Effector memory CD4-positive, alpha-beta T cell (primary cell): ENCODE results near the gene SCAMP5.
A peak's percentile ranks its signal among the peaks of the same experiment; 100 is the strongest.

Experiments
- DNase-seq, 3 donors: peaks; one replicate each; pipeline ENCODE4 v3.0.0-alpha.2; 2020
- H3K27ac ChIP-seq: 2 replicates; pipeline ENCODE4 v1.7.0; 2013; ENCODE audit warnings: mild to moderate bottlenecking, low read length, moderate library complexity; ENCODE audit not compliant: insufficient read depth, poor library complexity, severe bottlenecking
- H3K27me3 ChIP-seq: replicated peaks from 2 replicates; pipeline ENCODE4 v1.7.0; 2013; ENCODE audit warnings: mild to moderate bottlenecking, low read length; ENCODE audit not compliant: insufficient read depth, control insufficient read depth, poor library complexity, severe bottlenecking
- H3K36me3 ChIP-seq: 2 replicates; pipeline ENCODE4 v1.7.0; 2013; ENCODE audit warnings: mild to moderate bottlenecking, low read length, moderate library complexity; ENCODE audit not compliant: control insufficient read depth, insufficient read depth
- H3K4me1 ChIP-seq: 2 replicates; pipeline ENCODE4 v1.7.0; 2013; ENCODE audit warnings: low read length, mild to moderate bottlenecking; ENCODE audit not compliant: control insufficient read depth, insufficient read depth, poor library complexity, severe bottlenecking
- H3K4me3 ChIP-seq: 2 replicates; pipeline ENCODE4 v1.7.0; 2013; ENCODE audit warnings: low read length, low read depth, mild to moderate bottlenecking; ENCODE audit not compliant: insufficient read depth, poor library complexity, severe bottlenecking
- H3K9me3 ChIP-seq: 2 replicates; pipeline ENCODE4 v1.7.0; 2013; ENCODE audit warnings: mild to moderate bottlenecking, low read length, moderate library complexity; ENCODE audit not compliant: control insufficient read depth

Gene SCAMP5

DNA sequence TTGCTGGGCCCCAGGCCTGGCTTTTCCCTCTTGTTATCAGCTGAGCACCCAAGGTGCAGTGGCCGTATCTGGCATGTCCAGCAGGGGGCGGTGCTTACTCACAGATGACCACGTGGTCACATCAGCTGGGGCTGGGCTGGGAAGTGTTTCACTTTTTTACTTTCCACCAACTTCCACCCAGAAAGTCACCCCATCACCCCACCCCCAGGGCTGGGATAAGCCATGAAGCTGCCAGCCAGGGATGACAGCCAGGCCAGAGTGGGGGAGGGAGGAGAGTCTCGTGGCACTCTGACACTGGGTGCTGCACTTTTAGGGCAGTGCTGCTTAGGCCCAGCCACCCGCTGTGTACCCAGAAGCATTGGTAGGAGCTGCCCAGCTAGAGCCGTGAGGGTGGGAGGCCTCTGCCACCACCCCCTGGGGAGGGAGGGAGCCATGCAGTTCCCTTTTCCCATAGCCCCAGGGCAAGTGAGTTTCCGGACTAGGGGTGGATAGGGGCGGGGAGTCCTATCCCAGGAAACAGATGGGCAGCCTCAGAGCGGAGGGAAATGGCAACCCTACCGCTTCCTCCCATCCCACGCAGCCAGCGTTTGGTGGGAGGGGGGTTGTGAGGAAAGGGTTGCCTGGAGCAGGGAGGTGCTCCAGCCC lies 34.1 kb downstream of the SCAMP5 start:
- DNase-seq, result peak; percentile 69 to 80 (median 77)
- Histone ChIP-seq H3K4me1 (peaks cover 6% of the 10 kb centered on the region), H3K36me3 (peaks cover 7% of the 10 kb centered on the region), H3K4me3 (no peak overlapping the region), H3K27me3 (no peaks in the 10 kb centered on the region), H3K27ac (no peak overlapping the region), H3K9me3 (no peaks in the 10 kb centered on the region)

DNA sequence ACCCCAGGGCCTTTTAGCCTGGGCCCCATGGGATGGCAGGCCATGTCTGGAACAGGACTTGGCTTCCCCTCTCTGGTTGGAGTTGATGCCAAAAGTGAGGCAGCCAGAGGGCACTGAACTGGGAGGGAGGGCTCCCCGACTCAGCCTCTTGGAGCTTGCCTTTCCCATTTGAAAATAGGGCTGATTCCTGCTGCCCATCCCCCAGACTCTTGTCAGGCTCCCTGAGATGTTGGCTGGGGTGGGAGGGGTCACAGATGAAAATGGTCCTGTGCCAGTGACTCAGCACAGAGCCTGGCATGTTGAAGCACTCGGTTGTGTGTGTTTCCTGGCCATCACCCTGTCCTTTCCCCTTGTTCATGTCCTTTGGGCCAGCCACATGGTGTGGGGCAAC lies 34.7 kb downstream of the SCAMP5 start:
- no peak for DNase-seq
- Histone ChIP-seq H3K4me1 (peaks cover 6% of the 10 kb centered on the region), H3K9me3 (no peaks in the 10 kb centered on the region), H3K27ac (no peak overlapping the region), H3K27me3 (no peaks in the 10 kb centered on the region), H3K36me3 (peaks cover 7% of the 10 kb centered on the region), H3K4me3 (no peak overlapping the region)

DNA sequence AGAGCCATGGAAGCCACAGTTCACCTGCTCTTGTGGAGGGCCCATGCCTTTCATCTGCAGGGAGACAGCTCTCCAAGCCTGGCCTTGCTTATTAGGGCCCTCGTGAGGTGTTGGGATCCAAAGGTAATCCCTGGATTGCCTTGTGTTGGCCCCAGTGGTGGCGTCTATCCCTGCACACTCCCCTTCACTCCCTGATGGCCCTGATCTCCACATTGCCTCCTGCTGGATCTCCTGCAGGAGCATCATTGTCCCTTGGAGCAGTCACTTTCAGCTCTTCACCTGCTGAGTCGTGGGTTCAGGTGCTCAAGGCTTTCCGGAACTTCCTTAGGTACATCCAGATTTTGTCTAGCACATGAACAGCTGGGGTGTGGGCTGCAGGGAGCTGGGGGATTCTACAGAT lies 35.1 kb downstream of the SCAMP5 start:
- Histone ChIP-seq H3K4me1 (peaks cover 6% of the 10 kb centered on the region), H3K27me3 (no peaks in the 10 kb centered on the region), H3K27ac (no peak overlapping the region), H3K9me3 (no peaks in the 10 kb centered on the region), H3K36me3 (peaks cover 7% of the 10 kb centered on the region), H3K4me3 (no peak overlapping the region)
- DNase-seq, result no peak

DNA sequence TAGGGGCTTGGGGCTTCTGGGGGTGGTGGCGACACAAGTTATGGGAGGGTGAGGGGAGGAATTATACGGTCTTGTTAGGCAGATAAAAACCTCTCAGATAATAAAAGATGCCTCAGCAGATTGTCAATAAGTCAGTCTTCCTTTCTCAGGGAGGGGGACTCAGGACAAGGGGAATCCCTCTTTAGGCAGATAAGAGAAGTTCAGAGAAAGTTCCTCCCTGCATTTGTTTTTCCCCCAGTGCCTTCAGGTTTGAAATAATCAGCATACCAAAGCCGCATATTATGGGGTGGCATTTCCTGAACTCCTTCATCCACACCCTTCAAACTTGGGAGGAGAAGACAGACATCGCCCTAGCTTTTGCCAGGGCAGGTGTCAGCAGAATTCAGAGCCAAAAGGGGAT lies 36.5 kb downstream of the SCAMP5 start:
- peaks cover 7% of the 10 kb centered on the region for H3K36me3 ChIP-seq
- no peak overlapping the region for H3K4me3 ChIP-seq
- H3K9me3 ChIP-seq, result no peaks in the 10 kb centered on the region
- H3K4me1 ChIP-seq, result peaks cover 6% of the 10 kb centered on the region
- H3K27me3 ChIP-seq, result no peaks in the 10 kb centered on the region
- H3K27ac ChIP-seq, result no peak overlapping the region
- no peak for DNase-seq

DNA sequence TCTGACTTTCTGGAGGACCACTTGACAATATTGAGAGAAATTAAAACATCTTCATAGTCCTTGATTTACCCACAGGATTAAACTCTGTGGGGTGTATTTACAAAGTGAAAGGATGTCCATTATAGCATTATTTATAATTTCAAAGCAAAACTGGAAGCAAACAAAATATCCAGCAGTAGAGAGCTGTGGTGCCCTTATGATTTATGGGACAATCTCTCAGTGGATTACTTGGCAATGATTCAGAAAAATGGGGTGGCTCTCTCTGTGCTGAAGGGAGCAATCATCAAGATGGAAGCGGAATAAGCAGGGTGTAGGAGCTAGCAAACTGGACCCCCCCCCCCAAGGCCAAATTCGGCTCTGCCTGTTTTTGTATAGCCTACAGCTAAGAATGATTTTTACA lies 37.0 kb downstream of the SCAMP5 start:
- H3K4me1 ChIP-seq, result peaks cover 6% of the 10 kb centered on the region
- no peaks in the 10 kb centered on the region for H3K9me3 ChIP-seq
- no peak for DNase-seq
- H3K27me3 ChIP-seq, result no peaks in the 10 kb centered on the region
- H3K4me3 ChIP-seq, result no peak overlapping the region
- no peak overlapping the region for H3K27ac ChIP-seq
- peaks cover 7% of the 10 kb centered on the region for H3K36me3 ChIP-seq

DNA sequence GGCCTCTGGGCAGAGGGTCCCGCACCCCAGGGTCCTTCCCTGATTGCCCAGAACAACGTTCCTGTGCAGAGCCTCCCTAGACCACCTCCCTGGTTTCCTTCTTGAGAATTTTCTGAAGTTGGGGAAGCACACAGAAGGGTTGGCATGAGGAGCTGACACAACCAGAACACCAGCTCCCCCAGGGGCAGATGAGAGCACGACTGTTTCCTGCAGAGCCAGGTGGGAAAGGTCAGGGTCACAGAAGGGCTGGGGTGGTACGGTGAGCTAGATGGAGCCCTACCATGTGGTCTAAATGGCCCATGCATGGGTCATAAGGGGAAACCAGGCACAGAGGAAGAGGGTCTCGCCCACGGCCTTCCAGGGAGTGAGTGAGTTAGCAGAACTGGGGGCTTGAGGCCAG lies 38.4 kb downstream of the SCAMP5 start:
- Histone ChIP-seq H3K4me3 (no peak overlapping the region), H3K4me1 (peaks cover 6% of the 10 kb centered on the region), H3K9me3 (no peaks in the 10 kb centered on the region)

DNA sequence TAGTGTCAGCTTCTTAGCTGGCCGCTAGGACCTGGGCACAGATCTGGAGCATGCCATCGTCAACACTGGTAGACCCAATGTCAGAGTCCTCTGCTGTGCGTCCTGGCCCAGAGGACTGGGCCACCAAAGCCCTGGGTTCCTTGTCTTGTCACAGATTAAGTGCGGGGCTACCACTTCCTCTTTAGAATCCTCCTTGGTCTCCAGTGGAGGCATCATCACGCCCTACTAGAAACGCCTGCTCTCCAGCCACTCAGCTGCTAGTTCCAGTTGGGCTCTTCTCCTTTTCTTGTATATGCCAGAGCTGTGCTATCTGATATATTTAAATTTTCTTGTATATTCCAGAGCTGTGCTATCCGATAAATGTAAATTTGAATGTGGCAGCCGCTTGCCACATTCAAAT lies 39.3 kb downstream of the SCAMP5 start:
- no peaks in the 10 kb centered on the region for H3K27me3 ChIP-seq
- peaks cover 7% of the 10 kb centered on the region for H3K36me3 ChIP-seq
- no peak for DNase-seq
- H3K4me1 ChIP-seq, result peaks cover 2% of the 10 kb centered on the region
- no peak overlapping the region for H3K27ac ChIP-seq
- no peaks in the 10 kb centered on the region for H3K9me3 ChIP-seq
- H3K4me3 ChIP-seq, result no peak overlapping the region

More for the DNA sequence above, 38.4 kb downstream of the SCAMP5 start:
- H3K27ac ChIP-seq, result no peak overlapping the region
- no peak for DNase-seq
- H3K36me3 ChIP-seq, result peaks cover 7% of the 10 kb centered on the region
- no peaks in the 10 kb centered on the region for H3K27me3 ChIP-seq

DNA sequence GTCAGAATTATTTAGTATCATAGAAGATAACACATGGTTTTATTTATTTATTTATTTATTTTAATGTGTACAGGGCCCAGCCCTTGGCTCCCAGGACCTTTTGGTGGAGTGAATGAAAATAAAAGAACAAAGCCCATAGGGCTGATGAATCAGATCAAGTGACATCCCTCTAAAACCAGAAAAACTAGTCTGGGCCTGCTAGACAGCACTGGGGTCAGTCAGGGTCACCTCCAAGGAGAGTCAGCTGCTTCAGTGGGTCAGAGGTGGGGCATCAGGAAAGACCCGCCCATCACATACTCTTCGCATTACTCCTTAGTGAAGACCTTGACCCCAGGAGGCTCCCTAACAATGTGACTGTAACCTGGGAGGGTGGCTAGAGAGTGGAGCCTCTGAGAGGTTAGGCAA lies 40.9 kb downstream of the SCAMP5 start:
- peaks cover under 1% of the 10 kb centered on the region for H3K36me3 ChIP-seq
- H3K9me3 ChIP-seq, result no peaks in the 10 kb centered on the region
- DNase-seq, result no peak
- H3K27me3 ChIP-seq, result no peaks in the 10 kb centered on the region
- no peak overlapping the region for H3K4me3 ChIP-seq
- H3K4me1 ChIP-seq, result no peaks in the 10 kb centered on the region
- H3K27ac ChIP-seq, result no peak overlapping the region

DNA sequence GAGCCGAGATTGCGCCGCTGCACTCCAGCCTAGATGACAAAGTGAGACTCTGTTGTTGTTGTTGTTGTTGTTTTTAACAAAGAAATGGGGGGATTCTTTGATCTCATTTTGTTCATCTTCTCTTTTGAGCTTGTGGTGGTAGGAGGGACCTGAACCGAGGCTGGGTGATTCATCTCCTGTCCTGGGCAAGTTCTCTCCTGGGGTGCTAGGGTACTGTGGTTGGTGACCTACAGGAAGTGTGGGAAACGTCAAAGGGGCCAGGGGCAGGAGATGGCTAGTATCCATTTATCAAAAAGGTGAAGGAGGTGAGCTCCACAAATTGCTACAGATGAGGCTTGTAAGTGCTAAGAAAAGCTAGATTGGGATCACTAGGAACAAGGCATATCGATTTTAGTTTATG lies 42.3 kb downstream of the SCAMP5 start:
- H3K4me1 ChIP-seq, result no peaks in the 10 kb centered on the region
- no peak overlapping the region for H3K27ac ChIP-seq
- no peak for DNase-seq
- no peaks in the 10 kb centered on the region for H3K9me3 ChIP-seq
- no peaks in the 10 kb centered on the region for H3K27me3 ChIP-seq
- no peak overlapping the region for H3K4me3 ChIP-seq
- no peaks in the 10 kb centered on the region for H3K36me3 ChIP-seq

DNA sequence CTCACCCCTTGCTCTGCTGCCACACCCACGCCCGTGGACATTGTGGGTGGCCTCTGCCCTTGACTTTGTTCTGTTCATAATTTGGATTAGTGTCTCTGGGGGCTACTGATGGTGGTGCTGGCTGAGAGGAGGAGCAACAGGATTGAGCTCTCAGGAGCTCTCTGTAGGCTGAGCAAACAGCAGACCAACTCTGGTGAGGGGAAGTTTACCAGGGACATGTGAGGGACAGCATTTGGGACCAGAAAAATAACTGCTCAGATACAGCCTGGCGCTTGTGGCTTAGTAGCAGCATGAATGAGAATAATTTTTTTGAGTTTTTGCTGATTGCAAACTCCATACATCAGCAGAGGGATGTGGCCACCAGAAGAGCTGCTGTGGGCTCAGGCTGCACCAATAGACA lies 42.9 kb downstream of the SCAMP5 start:
- Histone ChIP-seq H3K27ac (no peak overlapping the region), H3K36me3 (no peaks in the 10 kb centered on the region), H3K4me3 (no peak overlapping the region), H3K27me3 (no peaks in the 10 kb centered on the region), H3K4me1 (peaks cover 4% of the 10 kb centered on the region), H3K9me3 (no peaks in the 10 kb centered on the region)
- no peak for DNase-seq
